H1 (cell line): ENCODE results near the gene C19orf47. TPM values are rescaled to one million over a fixed set of nuclear protein-coding genes. Genes with fewer than 3 reads are reported as not detected.
A peak's percentile ranks its signal among the peaks of the same experiment; 100 is the strongest.

ENCODE experiments used
- ASH2L ChIP-seq: fragments of 200-600, 300-600 bp; sonication (generic); IDR thresholded peaks from one replicate; pipeline ENCODE4 v1.7.1; 2017; ENCODE audit warnings: low read length
- FOSL1 ChIP-seq: IDR thresholded peaks from 2 replicates; pipeline ENCODE4 v1.6.1; 2011; ENCODE audit warnings: mild to moderate bottlenecking, low read depth, low read length, moderate library complexity; ENCODE audit not compliant: insufficient read depth
- POLR2A ChIP-seq, 2 experiments: IDR thresholded peaks; 1 replicate in 1 of 2; 2 replicates in 1 of 2; pipeline ENCODE4 v1.6.1; 2011; ENCODE audit warnings: low read depth in 2 of 2, low read length in 2 of 2, mild to moderate bottlenecking in 2 of 2; ENCODE audit errors: control extremely low read depth in 1 of 2
- RBBP5 ChIP-seq: IDR thresholded peaks from 2 replicates; pipeline ENCODE4 v1.7.1; 2012; ENCODE audit warnings: low read depth, mild to moderate bottlenecking, inconsistent platforms, low read length, moderate library complexity, borderline replicate concordance
- RNF2 ChIP-seq: fragments of 200-900, 300-1000 bp; sonication (generic); IDR thresholded peaks from 2 replicates; pipeline ENCODE4 v1.7.1; 2016; ENCODE audit warnings: borderline replicate concordance, low read depth, mild to moderate bottlenecking, antibody characterized with exemption, low read length; ENCODE audit not compliant: poor library complexity, severe bottlenecking; ENCODE audit errors: missing control alignments
- SIN3A ChIP-seq, 2 experiments: IDR thresholded peaks in 1 of 2; conservative IDR thresholded peaks in 1 of 2; 2 replicates each; pipeline ENCODE4 v1.6.1; 2011 to 2012; ENCODE audit warnings: low read length in 2 of 2, improper control_type of control experiment in 1 of 2, low read depth in 1 of 2, mild to moderate bottlenecking in 1 of 2
- TAF1 ChIP-seq: IDR thresholded peaks from 2 replicates; pipeline ENCODE4 v1.6.1; 2011; ENCODE audit warnings: mild to moderate bottlenecking, low read depth, low read length
- polyA plus RNA-seq, 7 experiments: library from polyadenylated mRNA; depleted of rRNA in 3 of 7; stranded (reverse) in 5 of 7; unstranded in 2 of 7; fragments of >200 nt in 5 of 7; fragments of 200-250 nt in 2 of 7; gene quantifications; 1 replicate in 5 of 7; 2 replicates in 1 of 7; 4 replicates in 1 of 7; pipeline versions ENCODE4 v1.2.1 to v1.2.3, GENCODE V29; 2011 to 2013; ENCODE audit warnings: missing spikeins in 2 of 7, mixed read lengths in 2 of 7
- total RNA-seq: library from RNA; stranded (reverse); fragmentation: NEBNext Ultra II Directional; extraction: Animal tissue kit (Norgen Biotek cat#: 25700); gene quantifications from 2 replicates; pipeline ENCODE4 v1.2.1, GENCODE V29; 2021
- TF ChIP-seq, protein P1 (sequence below): IDR thresholded peaks from 2 replicates; pipeline ENCODE4 v1.6.1; 2012; ENCODE audit warnings: inconsistent platforms
- TF ChIP-seq, protein P2 (sequence below): IDR thresholded peaks from 2 replicates; pipeline ENCODE4 v1.6.1; 2012; ENCODE audit warnings: inconsistent platforms
- TF ChIP-seq, protein P3 (sequence below): fragments of 300-600 bp; sonication (generic); IDR thresholded peaks from 2 replicates; pipeline ENCODE4 v1.7.1; 2012; ENCODE audit warnings: low read length, moderate library complexity, mild to moderate bottlenecking, inconsistent platforms; ENCODE audit not compliant: insufficient replicate concordance

The C19orf47 gene
- total and polyA plus RNA-seq, 2 of the 8 experiments (the other 6 are each of a cell fraction or from before 2014, with no cell fraction given), result 17.8 to 27.3 TPM

DNA sequence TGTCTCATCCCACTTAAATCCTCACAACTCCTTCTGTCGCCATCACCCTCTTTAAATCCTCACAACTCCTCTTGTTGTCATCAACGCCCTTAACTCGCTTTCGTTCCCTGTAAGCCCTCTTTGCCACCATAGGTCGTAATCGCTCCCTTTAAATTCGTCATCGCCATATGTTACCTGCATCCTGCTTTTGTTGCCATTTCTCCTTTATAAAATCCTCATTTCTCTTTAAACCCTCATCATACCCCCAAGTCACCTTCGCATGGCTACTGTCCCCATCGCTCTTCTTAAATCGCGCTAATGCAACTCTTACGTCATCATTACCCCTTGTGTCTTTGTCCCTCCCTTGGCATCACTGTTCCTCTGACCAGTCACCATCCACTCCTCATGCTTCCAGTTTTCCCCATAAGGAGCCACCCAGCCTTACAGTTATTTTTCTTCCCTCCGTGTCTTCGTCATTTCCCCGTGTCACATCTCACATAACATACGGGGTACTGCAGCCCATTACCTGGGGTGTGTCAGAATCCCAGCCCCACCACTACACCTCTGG, 837 bp upstream of the C19orf47 start (continued):
- TF ChIP-seq RNF2 (no peak), RBBP5 (no peak), TAF1 (no peak), SIN3A (conservative IDR thresholded peaks at IDR 0.05 in 1 of 2, IDR thresholded peaks at IDR 0.05 in 1 of 2; ENCODE audit: low read depth in 1 of 2, low read length in 2 of 2) (no peak; a peak in 1 of 4 replicates), POLR2A (IDR thresholded peaks at IDR 0.05; ENCODE audit: control extremely low read depth in 1 of 2, low read depth in 2 of 2, low read length in 2 of 2) (peak in 1 of 2 experiments; percentile 53; a peak in 2 of 3 replicates), ASH2L (no peak), FOSL1 (no peak)
- TF ChIP-seq, protein P1, sequence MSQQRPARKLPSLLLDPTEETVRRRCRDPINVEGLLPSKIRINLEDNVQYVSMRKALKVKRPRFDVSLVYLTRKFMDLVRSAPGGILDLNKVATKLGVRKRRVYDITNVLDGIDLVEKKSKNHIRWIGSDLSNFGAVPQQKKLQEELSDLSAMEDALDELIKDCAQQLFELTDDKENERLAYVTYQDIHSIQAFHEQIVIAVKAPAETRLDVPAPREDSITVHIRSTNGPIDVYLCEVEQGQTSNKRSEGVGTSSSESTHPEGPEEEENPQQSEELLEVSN, result no peak
- TF ChIP-seq, protein P2, sequence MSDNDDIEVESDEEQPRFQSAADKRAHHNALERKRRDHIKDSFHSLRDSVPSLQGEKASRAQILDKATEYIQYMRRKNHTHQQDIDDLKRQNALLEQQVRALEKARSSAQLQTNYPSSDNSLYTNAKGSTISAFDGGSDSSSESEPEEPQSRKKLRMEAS, result no peak
- TF ChIP-seq, protein P3, sequence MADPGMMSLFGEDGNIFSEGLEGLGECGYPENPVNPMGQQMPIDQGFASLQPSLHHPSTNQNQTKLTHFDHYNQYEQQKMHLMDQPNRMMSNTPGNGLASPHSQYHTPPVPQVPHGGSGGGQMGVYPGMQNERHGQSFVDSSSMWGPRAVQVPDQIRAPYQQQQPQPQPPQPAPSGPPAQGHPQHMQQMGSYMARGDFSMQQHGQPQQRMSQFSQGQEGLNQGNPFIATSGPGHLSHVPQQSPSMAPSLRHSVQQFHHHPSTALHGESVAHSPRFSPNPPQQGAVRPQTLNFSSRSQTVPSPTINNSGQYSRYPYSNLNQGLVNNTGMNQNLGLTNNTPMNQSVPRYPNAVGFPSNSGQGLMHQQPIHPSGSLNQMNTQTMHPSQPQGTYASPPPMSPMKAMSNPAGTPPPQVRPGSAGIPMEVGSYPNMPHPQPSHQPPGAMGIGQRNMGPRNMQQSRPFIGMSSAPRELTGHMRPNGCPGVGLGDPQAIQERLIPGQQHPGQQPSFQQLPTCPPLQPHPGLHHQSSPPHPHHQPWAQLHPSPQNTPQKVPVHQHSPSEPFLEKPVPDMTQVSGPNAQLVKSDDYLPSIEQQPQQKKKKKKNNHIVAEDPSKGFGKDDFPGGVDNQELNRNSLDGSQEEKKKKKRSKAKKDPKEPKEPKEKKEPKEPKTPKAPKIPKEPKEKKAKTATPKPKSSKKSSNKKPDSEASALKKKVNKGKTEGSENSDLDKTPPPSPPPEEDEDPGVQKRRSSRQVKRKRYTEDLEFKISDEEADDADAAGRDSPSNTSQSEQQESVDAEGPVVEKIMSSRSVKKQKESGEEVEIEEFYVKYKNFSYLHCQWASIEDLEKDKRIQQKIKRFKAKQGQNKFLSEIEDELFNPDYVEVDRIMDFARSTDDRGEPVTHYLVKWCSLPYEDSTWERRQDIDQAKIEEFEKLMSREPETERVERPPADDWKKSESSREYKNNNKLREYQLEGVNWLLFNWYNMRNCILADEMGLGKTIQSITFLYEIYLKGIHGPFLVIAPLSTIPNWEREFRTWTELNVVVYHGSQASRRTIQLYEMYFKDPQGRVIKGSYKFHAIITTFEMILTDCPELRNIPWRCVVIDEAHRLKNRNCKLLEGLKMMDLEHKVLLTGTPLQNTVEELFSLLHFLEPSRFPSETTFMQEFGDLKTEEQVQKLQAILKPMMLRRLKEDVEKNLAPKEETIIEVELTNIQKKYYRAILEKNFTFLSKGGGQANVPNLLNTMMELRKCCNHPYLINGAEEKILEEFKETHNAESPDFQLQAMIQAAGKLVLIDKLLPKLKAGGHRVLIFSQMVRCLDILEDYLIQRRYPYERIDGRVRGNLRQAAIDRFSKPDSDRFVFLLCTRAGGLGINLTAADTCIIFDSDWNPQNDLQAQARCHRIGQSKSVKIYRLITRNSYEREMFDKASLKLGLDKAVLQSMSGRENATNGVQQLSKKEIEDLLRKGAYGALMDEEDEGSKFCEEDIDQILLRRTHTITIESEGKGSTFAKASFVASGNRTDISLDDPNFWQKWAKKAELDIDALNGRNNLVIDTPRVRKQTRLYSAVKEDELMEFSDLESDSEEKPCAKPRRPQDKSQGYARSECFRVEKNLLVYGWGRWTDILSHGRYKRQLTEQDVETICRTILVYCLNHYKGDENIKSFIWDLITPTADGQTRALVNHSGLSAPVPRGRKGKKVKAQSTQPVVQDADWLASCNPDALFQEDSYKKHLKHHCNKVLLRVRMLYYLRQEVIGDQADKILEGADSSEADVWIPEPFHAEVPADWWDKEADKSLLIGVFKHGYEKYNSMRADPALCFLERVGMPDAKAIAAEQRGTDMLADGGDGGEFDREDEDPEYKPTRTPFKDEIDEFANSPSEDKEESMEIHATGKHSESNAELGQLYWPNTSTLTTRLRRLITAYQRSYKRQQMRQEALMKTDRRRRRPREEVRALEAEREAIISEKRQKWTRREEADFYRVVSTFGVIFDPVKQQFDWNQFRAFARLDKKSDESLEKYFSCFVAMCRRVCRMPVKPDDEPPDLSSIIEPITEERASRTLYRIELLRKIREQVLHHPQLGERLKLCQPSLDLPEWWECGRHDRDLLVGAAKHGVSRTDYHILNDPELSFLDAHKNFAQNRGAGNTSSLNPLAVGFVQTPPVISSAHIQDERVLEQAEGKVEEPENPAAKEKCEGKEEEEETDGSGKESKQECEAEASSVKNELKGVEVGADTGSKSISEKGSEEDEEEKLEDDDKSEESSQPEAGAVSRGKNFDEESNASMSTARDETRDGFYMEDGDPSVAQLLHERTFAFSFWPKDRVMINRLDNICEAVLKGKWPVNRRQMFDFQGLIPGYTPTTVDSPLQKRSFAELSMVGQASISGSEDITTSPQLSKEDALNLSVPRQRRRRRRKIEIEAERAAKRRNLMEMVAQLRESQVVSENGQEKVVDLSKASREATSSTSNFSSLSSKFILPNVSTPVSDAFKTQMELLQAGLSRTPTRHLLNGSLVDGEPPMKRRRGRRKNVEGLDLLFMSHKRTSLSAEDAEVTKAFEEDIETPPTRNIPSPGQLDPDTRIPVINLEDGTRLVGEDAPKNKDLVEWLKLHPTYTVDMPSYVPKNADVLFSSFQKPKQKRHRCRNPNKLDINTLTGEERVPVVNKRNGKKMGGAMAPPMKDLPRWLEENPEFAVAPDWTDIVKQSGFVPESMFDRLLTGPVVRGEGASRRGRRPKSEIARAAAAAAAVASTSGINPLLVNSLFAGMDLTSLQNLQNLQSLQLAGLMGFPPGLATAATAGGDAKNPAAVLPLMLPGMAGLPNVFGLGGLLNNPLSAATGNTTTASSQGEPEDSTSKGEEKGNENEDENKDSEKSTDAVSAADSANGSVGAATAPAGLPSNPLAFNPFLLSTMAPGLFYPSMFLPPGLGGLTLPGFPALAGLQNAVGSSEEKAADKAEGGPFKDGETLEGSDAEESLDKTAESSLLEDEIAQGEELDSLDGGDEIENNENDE, result no peak
